Astrocyte (in vitro differentiated cells and primary cell): ENCODE results near the gene HAPLN2.

Source experiments
- EZH2 ChIP-seq: IDR thresholded peaks from 2 replicates; pipeline ENCODE4 v1.6.1; 2012; ENCODE audit warnings: mild to moderate bottlenecking, low read length, inconsistent platforms; ENCODE audit not compliant: insufficient read depth
- TF ChIP-seq, protein P1 (sequence below): IDR thresholded peaks from 2 replicates; pipeline ENCODE4 v1.5.1; 2011; ENCODE audit warnings: low read depth, mild to moderate bottlenecking, inconsistent platforms, low read length, moderate library complexity; ENCODE audit not compliant: insufficient read depth

- TF ChIP-seq, protein P1, sequence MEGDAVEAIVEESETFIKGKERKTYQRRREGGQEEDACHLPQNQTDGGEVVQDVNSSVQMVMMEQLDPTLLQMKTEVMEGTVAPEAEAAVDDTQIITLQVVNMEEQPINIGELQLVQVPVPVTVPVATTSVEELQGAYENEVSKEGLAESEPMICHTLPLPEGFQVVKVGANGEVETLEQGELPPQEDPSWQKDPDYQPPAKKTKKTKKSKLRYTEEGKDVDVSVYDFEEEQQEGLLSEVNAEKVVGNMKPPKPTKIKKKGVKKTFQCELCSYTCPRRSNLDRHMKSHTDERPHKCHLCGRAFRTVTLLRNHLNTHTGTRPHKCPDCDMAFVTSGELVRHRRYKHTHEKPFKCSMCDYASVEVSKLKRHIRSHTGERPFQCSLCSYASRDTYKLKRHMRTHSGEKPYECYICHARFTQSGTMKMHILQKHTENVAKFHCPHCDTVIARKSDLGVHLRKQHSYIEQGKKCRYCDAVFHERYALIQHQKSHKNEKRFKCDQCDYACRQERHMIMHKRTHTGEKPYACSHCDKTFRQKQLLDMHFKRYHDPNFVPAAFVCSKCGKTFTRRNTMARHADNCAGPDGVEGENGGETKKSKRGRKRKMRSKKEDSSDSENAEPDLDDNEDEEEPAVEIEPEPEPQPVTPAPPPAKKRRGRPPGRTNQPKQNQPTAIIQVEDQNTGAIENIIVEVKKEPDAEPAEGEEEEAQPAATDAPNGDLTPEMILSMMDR, result peak; percentile 13
- no peak for TF ChIP-seq EZH2
Measured at GRCh38 chr1:156602557-156602993, 16.6 kb upstream of the HAPLN2 start.
